Measurements from ENCODE around the gene FARP1.

- TF ChIP-seq ZFX (IDR thresholded peaks at IDR 0.05) (no peak), CTCF (conservative IDR thresholded peaks at IDR 0.05) (no peak)
These were observed 166.9 kb downstream of the FARP1 start for GRCh38 chr13:98309569-98310335.

Measured in C4-2B (cell line).